ENCODE measurements around the gene TM9SF1. TPM values are rescaled to one million over a fixed set of nuclear protein-coding genes. Genes with fewer than 3 reads are reported as not detected.

Gene TM9SF1
- total RNA-seq, 4 donors from 2014 or later, result 38.1 to 58.3 (median 53.4) TPM

GRCh38 chr14:24234095-24235005 is 39.1 kb upstream of the TM9SF1 start:
- TF ChIP-seq EP300 (IDR thresholded peaks at IDR 0.05) (no peak), POLR2AphosphoS5 (IDR thresholded peaks at IDR 0.05) (no peak), CTCF (IDR thresholded peaks at IDR 0.05) (no peak), POLR2A (IDR thresholded peaks at IDR 0.05) (no peak)
- DNase-seq (ENCODE audit: low spot score in 2 of 2), result no peak
- Histone ChIP-seq H3K27ac (no peak overlapping the region), H3K36me3 (peaks cover 37% of the 10 kb centered on the region), H3K9me3 (no peaks in the 10 kb centered on the region), H3K4me3 (peak overlapping the region; percentile 79), H3K4me1 (peaks cover 48% of the 10 kb centered on the region), H3K27me3 (no peaks in the 10 kb centered on the region)
- 67% methylated on average over 3 of the region's 3 CpGs for WGBS

- H3K4me3 ChIP-seq, result peak overlapping the region; percentile 79
- no peaks in the 10 kb centered on the region for H3K9me3 ChIP-seq
- H3K36me3 ChIP-seq, result peaks cover 30% of the 10 kb centered on the region
- no peak for DNase-seq (ENCODE audit: low spot score in 2 of 2)
- WGBS, result 67% methylated on average over 2 of the region's 2 CpGs
- peak overlapping the region; percentile 87 for H3K27ac ChIP-seq
- peaks cover 42% of the 10 kb centered on the region for H3K4me1 ChIP-seq
- H3K27me3 ChIP-seq, result no peaks in the 10 kb centered on the region
- TF ChIP-seq CTCF (IDR thresholded peaks at IDR 0.05) (no peak), POLR2AphosphoS5 (IDR thresholded peaks at IDR 0.05) (no peak), POLR2A (IDR thresholded peaks at IDR 0.05) (no peak), EP300 (IDR thresholded peaks at IDR 0.05) (no peak)
Observed at GRCh38 chr14:24233538-24233866, 38.3 kb upstream of the TM9SF1 start.

GRCh38 chr14:24232645-24233537 is 37.6 kb upstream of the TM9SF1 start, which contains the start of gene GMPR2:
Gene GMPR2, plus strand, starts transcription at chr14:24232929. Its CDS starts 325 bp downstream, at chr14:24233254.
- Histone ChIP-seq H3K27me3 (no peaks in the 10 kb centered on the region), H3K9me3 (no peaks in the 10 kb centered on the region), H3K4me1 (peaks cover 42% of the 10 kb centered on the region), H3K27ac (peak within 1 kb of the TSS; percentile 87), H3K36me3 (peaks cover 24% of the 10 kb centered on the region), H3K4me3 (peak within 1 kb of the TSS; percentile 79)
- TF ChIP-seq CTCF (IDR thresholded peaks at IDR 0.05) (no peak), POLR2A (IDR thresholded peaks at IDR 0.05) (peak in 1 of 2 donors; percentile 31), POLR2AphosphoS5 (IDR thresholded peaks at IDR 0.05) (peak in 2 of 3 donors; percentile 31 to 62), EP300 (IDR thresholded peaks at IDR 0.05) (no peak)
- 6% methylated on average over 26 of the region's 38 CpGs for WGBS
- DNase-seq (ENCODE audit: low spot score in 2 of 2), result no peak

GRCh38 chr14:24232121-24232644 is 36.9 kb upstream of the TM9SF1 start, which contains the start of gene NEDD8:
Gene NEDD8, minus strand, starts transcription at chr14:24232367. Its CDS starts 100 bp downstream, at chr14:24232267.
- H3K9me3 ChIP-seq, result no peaks in the 10 kb centered on the region
- peak; percentile 98 for DNase-seq (ENCODE audit: low spot score in 2 of 2)
- H3K27ac ChIP-seq, result peak within 1 kb of the TSS; percentile 87
- H3K36me3 ChIP-seq, result peaks cover 21% of the 10 kb centered on the region
- 0% methylated on average over 17 of the region's 30 CpGs for WGBS
- no peaks in the 10 kb centered on the region for H3K27me3 ChIP-seq
- TF ChIP-seq POLR2AphosphoS5 (IDR thresholded peaks at IDR 0.05), result peak in 1 of 3 donors; percentile 24
- no peak for TF ChIP-seq CTCF (IDR thresholded peaks at IDR 0.05)
- peak in 1 of 2 donors; percentile 27 for TF ChIP-seq POLR2A (IDR thresholded peaks at IDR 0.05)
- H3K4me1 ChIP-seq, result peaks cover 42% of the 10 kb centered on the region
- H3K4me3 ChIP-seq, result peak within 1 kb of the TSS; percentile 79

Data from suprapubic skin (tissue), 4 donors.